Hepatocyte (in vitro differentiated cells): ENCODE measurements around the gene PDE8B. TPM values are rescaled to one million over a fixed set of nuclear protein-coding genes. Genes with fewer than 3 reads are reported as not detected.
A peak's percentile ranks its signal among the peaks of the same experiment; 100 is the strongest.

ENCODE experiments used
- DNase-seq: peaks from one replicate; pipeline ENCODE4 v3.0.0-alpha.2; 2016; ENCODE audit warnings: low spot score
- H2AFZ ChIP-seq: fragments of 200-600 bp; sonication (generic); 2 replicates; pipeline ENCODE4 v1.6.0; 2016; ENCODE audit warnings: antibody characterized with exemption, mild to moderate bottlenecking
- H3K27ac ChIP-seq: fragments of 200-600 bp; sonication (generic); 2 replicates; pipeline ENCODE4 v1.5.1; 2016; ENCODE audit warnings: mild to moderate bottlenecking
- H3K27me3 ChIP-seq: fragments of 200-600 bp; sonication (generic); 2 replicates; pipeline ENCODE4 v1.6.1; 2016
- H3K36me3 ChIP-seq: fragments of 200-600 bp; sonication (generic); replicated peaks from 2 replicates; pipeline ENCODE4 v1.5.1; 2016; ENCODE audit warnings: low read depth; ENCODE audit not compliant: insufficient read depth
- H3K4me1 ChIP-seq: fragments of 200-600 bp; sonication (generic); 2 replicates; pipeline ENCODE4 v1.5.1; 2016; ENCODE audit warnings: mild to moderate bottlenecking, moderate library complexity; ENCODE audit not compliant: insufficient read depth
- H3K4me2 ChIP-seq: fragments of 200-600 bp; sonication (generic); 2 replicates; pipeline ENCODE4 v1.6.0; 2016
- H3K4me3 ChIP-seq: fragments of 200-600 bp; sonication (generic); 2 replicates; pipeline ENCODE4 v1.5.1; 2016; ENCODE audit warnings: mild to moderate bottlenecking
- H3K79me2 ChIP-seq: fragments of 200-600 bp; sonication (generic); 2 replicates; pipeline ENCODE4 v1.6.0; 2017; ENCODE audit warnings: mild to moderate bottlenecking
- H3K9me2 ChIP-seq: fragments of 200-600 bp; sonication (generic); replicated peaks from 2 replicates; pipeline ENCODE4 v1.6.0; 2017; ENCODE audit warnings: mild to moderate bottlenecking; ENCODE audit not compliant: insufficient read depth
- H3K9me3 ChIP-seq: fragments of 200-600 bp; sonication (generic); 2 replicates; pipeline ENCODE4 v1.5.1; 2016; ENCODE audit warnings: low read depth, mild to moderate bottlenecking
- H4K20me1 ChIP-seq: fragments of 200-600 bp; sonication (generic); 2 replicates; pipeline ENCODE4 v1.6.0; 2016; ENCODE audit warnings: mild to moderate bottlenecking; ENCODE audit not compliant: insufficient read depth, poor library complexity, severe bottlenecking
- EZH2 ChIP-seq: fragments of 200-600 bp; sonication (generic); IDR thresholded peaks from 2 replicates; pipeline ENCODE4 v1.6.1; 2016; ENCODE audit warnings: antibody characterized with exemption, mild to moderate bottlenecking, borderline replicate concordance
- EZH2phosphoT487 ChIP-seq: fragments of 200-600 bp; sonication (generic); IDR thresholded peaks from one replicate; pipeline ENCODE4 v1.6.1; 2018; ENCODE audit warnings: antibody characterized with exemption, mild to moderate bottlenecking, low read depth, moderate library complexity; ENCODE audit not compliant: unreplicated experiment, severe bottlenecking
- WGBS: methylation state at CpG from one replicate; pipeline ENCODE4 v1.1.6; 2016; ENCODE audit warnings: low lambda C conversion rate; ENCODE audit errors: missing lambda C conversion rate; 5-methylcytosine and 5-hydroxymethylcytosine counted together
- polyA plus RNA-seq: library from polyadenylated mRNA; unstranded; fragments of >200 nt; fragmentation: Nextera tagmentation; extraction: Ambion mirVana; gene quantifications from 2 replicates; pipeline ENCODE4 v1.2.1, GENCODE V29; 2016
- total RNA-seq: library from RNA; depleted of rRNA; stranded (reverse); fragments of >200 nt; gene quantifications from 2 replicates; pipeline ENCODE4 v1.2.3, GENCODE V29; 2014
- TF ChIP-seq, protein P1 (sequence below): fragments of 200-600 bp; sonication (generic); IDR thresholded peaks from 2 replicates; pipeline ENCODE4 v1.5.1; 2016; ENCODE audit warnings: antibody characterized with exemption, mild to moderate bottlenecking; ENCODE audit not compliant: poor library complexity

Gene PDE8B
- total and polyA plus RNA-seq, 2 experiments from 2014 or later: 8.3 to 9.2 TPM

DNA sequence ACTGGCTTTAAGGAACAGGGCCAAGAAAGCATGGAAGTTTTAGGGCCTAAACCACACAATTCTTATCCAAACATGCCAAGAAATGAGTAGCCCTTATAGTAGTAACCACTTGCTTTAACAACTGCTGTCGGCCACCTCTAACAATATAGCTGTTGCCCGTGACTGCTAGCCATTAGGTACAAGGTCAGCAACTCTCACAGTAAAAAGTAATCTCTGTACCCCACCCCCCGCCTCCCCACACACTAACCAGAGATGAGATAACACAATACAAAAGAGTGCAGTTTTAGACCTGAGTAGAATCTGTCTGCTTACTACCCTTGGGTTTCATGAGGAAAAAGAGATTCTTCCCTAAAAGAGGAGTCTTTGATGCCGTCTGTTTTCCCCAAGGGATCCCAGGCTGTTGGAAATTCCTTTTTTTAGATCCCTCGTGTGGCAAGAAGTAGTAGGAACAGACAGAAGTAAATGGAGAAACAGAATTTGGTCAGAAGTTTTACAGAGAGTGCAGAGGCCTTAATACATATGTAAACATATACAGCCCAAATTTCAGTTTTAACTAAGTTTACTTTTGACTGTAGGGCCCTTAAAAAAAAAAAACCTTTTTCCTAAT lies 187.3 kb downstream of the PDE8B start:
- Histone ChIP-seq H3K27me3 (no peaks in the 10 kb centered on the region), H3K9me2 (no peaks in the 10 kb centered on the region), H3K9me3 (no peaks in the 10 kb centered on the region), H4K20me1 (no peaks in the 10 kb centered on the region), H3K27ac (peak overlapping the region; percentile 73), H3K4me3 (no peak overlapping the region), H2AFZ (peak overlapping the region; percentile 1), H3K4me1 (peaks cover 7% of the 10 kb centered on the region), H3K36me3 (no peaks in the 10 kb centered on the region), H3K4me2 (no peak overlapping the region), H3K79me2 (no peaks in the 10 kb centered on the region)
- WGBS: 40% methylated on average over 5 of the region's 5 CpGs
- peak; percentile 54 for DNase-seq
- TF ChIP-seq EZH2phosphoT487 (no peak), EZH2 (no peak)
- TF ChIP-seq, protein P1, sequence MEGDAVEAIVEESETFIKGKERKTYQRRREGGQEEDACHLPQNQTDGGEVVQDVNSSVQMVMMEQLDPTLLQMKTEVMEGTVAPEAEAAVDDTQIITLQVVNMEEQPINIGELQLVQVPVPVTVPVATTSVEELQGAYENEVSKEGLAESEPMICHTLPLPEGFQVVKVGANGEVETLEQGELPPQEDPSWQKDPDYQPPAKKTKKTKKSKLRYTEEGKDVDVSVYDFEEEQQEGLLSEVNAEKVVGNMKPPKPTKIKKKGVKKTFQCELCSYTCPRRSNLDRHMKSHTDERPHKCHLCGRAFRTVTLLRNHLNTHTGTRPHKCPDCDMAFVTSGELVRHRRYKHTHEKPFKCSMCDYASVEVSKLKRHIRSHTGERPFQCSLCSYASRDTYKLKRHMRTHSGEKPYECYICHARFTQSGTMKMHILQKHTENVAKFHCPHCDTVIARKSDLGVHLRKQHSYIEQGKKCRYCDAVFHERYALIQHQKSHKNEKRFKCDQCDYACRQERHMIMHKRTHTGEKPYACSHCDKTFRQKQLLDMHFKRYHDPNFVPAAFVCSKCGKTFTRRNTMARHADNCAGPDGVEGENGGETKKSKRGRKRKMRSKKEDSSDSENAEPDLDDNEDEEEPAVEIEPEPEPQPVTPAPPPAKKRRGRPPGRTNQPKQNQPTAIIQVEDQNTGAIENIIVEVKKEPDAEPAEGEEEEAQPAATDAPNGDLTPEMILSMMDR: no peak

DNA sequence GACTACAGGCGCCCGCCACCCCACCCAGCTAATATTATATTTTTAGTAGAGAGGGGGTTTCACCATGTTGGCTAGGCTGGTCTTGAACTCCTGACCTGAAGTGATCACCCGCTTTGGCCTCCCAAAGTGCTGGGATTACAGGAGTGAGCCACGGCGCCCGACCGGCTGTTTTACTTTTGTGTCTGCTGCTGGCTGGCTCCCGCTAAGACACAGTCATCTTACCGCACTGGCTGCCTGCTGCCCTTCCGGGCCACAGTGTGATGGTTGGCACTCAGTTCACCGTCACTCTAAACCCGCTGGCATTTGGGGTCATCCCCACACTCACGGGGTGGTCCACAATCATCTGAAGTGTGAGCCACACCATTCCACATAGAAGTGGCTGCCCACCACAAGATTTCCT lies 188.0 kb downstream of the PDE8B start:
- DNase-seq: no peak
- H3K36me3 ChIP-seq: no peaks in the 10 kb centered on the region
- H3K4me2 ChIP-seq: no peak overlapping the region
- no peak for TF ChIP-seq EZH2phosphoT487
- TF ChIP-seq, protein P1: no peak
- TF ChIP-seq EZH2: no peak
- H2AFZ ChIP-seq: no peak overlapping the region
- no peaks in the 10 kb centered on the region for H4K20me1 ChIP-seq
- peaks cover 7% of the 10 kb centered on the region for H3K4me1 ChIP-seq
- peak overlapping the region; percentile 73 for H3K27ac ChIP-seq
- no peaks in the 10 kb centered on the region for H3K9me2 ChIP-seq
- no peaks in the 10 kb centered on the region for H3K27me3 ChIP-seq
- no peak overlapping the region for H3K4me3 ChIP-seq
- H3K9me3 ChIP-seq: no peaks in the 10 kb centered on the region
- H3K79me2 ChIP-seq: no peaks in the 10 kb centered on the region
- 97% methylated on average over 13 of the region's 13 CpGs for WGBS

- Histone ChIP-seq H3K36me3 (no peaks in the 10 kb centered on the region), H3K4me1 (peaks cover 7% of the 10 kb centered on the region), H2AFZ (no peak overlapping the region), H3K9me2 (no peaks in the 10 kb centered on the region), H3K9me3 (no peaks in the 10 kb centered on the region), H3K27ac (no peak overlapping the region), H4K20me1 (no peaks in the 10 kb centered on the region), H3K4me3 (no peak overlapping the region), H3K27me3 (no peaks in the 10 kb centered on the region), H3K79me2 (no peaks in the 10 kb centered on the region), H3K4me2 (no peak overlapping the region)
- no peak for DNase-seq
- WGBS: 64% methylated on average over 8 of the region's 8 CpGs
- TF ChIP-seq EZH2phosphoT487: no peak
- TF ChIP-seq EZH2: no peak
- TF ChIP-seq, protein P1: no peak
Observed at GRCh38 chr5:77398896-77399295, 188.4 kb downstream of the PDE8B start.
